Amniotic epithelial cell (primary cell): ENCODE results near the gene COL5A2.

Experiments used
- DNase-seq: peaks from one replicate; pipeline ENCODE4 v3.0.0-alpha.2; 2010; ENCODE audit warnings: low read depth

COL5A2 gene

DNA sequence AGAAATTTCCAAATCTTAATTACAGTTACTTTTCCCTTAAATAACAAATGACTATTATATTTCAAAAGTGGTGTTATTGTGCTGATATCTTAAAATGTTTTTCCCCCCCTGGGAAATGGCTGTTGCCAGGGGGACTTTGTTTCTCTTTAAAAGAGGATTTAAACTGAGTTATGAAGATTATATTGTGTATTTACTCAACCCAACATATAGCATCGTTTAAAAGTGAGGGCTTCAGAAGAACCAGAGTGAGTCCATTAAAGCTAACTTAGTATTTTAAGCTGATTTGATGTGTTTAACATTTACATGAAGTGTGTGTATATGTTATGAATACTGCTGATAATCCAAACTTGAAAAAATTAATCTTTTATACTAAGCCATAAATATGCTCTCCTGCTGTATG lies 81.6 kb downstream of the COL5A2 start:
- no peak for DNase-seq

- DNase-seq, result peak; percentile 98
Measured at GRCh38 chr2:189096769-189097447, 82.7 kb downstream of the COL5A2 start.

DNA sequence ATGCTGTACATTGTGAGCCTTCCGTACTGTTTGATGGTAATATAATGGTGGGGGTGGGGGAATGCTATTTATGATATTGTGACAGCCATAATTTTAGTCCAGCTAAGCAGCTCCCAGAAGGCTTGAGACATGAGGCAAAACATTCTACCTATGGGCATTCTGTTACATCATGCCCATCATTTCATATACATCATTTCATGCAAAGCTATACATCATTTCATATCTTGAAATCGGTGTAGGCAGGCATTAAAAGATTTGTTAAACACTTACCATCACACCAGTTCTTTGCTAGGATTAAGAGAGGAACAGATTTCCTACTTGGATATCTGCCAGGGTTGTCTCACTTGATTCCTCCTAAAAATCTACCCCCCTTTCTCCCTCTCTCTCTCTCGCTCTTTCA lies 84.5 kb downstream of the COL5A2 start:
- peak; percentile 56 for DNase-seq

- DNase-seq, result peak; percentile 89
Measured at GRCh38 chr2:189092936-189093335, 86.6 kb downstream of the COL5A2 start.

DNA sequence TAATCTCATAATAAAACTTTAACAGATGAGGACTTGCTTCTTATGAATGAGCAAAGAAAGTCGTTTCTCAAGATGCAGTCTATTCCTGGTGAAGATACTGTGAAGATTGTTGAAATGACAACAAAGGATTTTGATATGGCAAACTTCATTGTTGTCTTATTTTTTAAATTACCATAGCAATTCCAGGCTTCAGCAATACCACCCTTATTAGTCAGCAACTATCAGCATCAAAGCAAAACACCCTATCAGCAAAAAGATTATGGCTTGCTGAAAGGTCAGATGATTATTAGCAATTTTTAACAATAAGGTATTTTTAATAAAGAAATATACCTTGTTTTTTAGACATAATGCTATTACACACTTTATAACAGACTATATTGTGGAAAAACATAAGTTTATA lies 88.3 kb downstream of the COL5A2 start:
- peak; percentile 72 for DNase-seq

- no peak for DNase-seq
Measured at GRCh38 chr2:189088591-189089205, 90.9 kb downstream of the COL5A2 start.

DNA sequence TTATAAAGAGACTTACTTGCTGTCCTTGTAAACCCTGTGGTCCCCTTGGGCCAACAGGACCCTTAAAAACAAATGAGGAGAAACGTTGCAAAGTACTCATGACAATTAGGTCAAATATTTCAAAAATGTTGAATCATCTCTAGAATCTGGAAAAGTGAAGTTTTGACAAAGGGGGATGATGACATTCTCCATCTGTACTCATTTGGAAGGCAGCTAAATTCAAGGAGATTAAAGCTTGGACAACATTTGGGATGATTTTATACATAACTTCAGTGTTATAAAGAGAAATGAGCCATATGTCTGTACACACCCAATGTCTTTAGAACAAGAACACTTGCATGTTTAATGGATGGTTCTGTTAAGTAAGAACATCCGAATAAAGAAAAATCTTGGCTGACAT lies 92.9 kb downstream of the COL5A2 start:
- DNase-seq, result peak; percentile 80

GRCh38 chr2:189086250-189086649 lies 93.3 kb downstream of the COL5A2 start:
- DNase-seq, result no peak

GRCh38 chr2:189083606-189084005 lies 96.0 kb downstream of the COL5A2 start:
- DNase-seq, result no peak

- DNase-seq, result no peak
Measured at GRCh38 chr2:189083106-189083505, 96.5 kb downstream of the COL5A2 start.

- peak; percentile 91 for DNase-seq
Measured at GRCh38 chr2:189082376-189082975, 97.1 kb downstream of the COL5A2 start.

GRCh38 chr2:189076572-189076971 lies 103.0 kb downstream of the COL5A2 start:
- DNase-seq, result peak; percentile 59

GRCh38 chr2:189076120-189076519 lies 103.4 kb downstream of the COL5A2 start:
- no peak for DNase-seq

DNA sequence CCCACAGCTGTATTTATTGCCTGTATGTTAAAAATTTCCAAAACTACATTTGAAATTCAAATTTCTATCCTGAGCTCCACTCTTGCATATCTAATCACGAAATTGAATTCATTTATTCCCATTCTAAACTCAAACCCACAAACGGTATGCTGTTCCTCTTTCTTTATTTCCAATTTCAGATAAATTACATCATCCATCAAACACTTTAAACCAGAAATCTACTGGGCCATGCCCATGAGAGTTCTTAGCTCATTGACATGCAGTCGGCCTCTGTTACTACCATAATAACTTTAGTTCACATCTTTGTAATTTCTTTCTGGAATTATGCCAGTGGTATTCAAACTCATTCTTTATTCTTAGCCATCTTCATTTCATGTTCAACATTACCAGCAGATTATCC lies 105.1 kb downstream of the COL5A2 start:
- no peak for DNase-seq

DNA sequence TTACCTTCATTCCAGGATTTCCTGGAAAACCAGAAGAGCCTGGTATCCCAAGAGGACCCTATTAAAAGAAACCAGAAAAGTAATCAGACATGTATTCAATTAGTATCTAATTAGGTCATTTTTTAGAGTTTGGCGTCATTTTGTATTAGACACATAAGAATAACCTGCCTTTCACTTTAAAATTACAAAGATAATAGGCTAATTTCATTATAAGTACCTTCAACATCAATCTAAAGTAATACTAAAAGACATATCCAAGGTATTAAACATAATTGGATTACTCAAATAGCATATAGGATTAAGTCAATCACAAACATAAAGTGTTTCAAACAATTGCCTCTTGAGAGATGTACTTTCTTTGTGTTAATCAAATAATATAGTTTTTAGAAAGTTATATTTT lies 107.5 kb downstream of the COL5A2 start:
- no peak for DNase-seq

DNA sequence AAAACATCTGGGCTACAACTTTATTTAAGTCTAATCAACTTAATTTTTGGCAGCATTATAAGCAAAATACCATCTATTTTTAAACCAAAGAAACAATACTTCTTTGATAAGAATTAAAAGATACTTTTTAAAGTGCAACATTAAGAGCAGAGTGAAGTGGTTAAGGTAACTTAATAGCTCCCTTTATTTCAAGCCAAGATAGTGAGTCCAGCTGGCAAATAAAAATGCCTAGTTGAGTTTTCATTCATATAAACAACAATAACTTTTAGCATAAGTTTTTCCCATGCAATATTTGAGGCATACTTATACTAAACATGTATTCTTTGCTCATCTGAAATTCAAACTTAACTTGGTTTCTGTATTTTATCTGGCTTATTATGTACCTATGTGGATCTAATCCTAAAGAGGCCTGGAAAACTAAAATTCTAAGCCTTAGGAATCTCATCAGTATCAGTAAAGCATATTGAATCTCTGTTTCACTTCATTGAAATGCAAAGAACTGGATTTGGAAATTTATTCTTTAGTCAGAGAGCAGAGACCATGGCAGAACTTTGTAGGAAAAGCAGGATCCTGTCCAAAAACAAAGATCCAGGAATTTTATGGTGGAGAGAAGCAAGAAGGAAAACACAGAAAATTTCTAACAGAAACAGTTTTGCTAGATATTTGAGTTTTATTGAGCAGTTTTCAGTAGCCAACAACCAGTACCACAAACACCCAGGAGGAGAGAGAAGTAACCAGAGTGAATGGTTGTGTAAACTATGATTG lies 109.5 kb downstream of the COL5A2 start:
- no peak for DNase-seq

GRCh38 chr2:189066037-189066436 lies 113.5 kb downstream of the COL5A2 start:
- DNase-seq, result no peak

GRCh38 chr2:189060096-189060642 lies 119.4 kb downstream of the COL5A2 start:
- no peak for DNase-seq

DNA sequence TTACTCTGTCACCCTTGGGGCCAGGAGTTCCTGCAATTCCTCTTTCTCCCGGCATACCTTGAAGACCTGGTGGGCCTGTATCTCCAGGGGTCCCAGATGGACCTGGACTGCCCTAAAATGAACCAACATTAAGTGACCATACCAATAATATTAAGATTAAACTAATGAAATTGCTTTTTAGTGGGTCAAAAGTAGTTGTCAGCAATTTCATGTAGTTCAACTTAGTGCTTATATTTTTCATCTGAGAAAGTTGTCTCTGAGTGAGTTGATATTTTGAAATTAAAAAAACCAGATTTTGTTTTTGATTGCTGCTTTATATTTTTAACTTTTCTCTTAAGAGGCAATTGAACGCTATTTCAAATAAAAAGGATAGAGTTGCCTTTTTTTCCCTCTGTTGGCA lies 122.2 kb downstream of the COL5A2 start:
- DNase-seq, result no peak

DNA sequence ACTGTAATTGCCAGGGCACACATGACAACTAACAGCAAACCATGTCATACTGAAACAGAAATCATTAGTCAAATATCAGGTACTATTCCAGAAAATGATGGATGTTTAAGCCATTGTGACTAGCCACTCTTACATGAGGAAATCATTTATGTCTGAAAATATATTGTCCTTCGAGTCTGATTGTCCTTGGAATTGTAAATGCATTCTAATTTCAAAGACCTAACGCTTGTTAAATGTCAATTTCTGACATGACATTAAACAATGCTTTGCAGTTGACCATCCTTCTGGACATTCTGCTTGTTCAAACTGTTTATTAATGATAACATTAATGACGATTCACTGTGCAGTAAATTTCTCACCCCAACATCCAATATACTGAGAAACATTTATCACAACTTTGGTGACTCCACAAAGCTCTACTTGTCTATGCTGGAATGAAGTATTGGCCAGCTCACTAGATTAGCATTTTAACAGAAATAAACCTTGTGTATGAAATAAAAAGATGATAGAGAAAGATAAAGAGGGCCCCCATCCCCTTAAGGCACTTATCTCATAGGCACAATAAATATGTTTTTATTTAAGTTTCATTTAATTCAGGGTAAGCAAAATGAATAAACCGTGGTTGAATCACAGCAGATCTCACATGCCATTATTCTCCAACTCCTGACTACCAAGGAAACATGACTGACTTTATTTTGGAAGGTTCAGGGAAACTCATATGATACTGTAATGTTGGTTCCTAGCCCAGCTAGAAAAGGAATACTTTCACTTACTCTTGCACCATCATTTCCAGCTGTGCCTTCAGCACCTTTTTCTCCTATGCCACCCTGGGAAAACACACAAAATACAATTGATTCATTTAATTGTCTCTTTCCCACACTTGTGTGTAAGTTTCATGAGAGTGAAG lies 123.1 kb downstream of the COL5A2 start:
- DNase-seq, result no peak

DNA sequence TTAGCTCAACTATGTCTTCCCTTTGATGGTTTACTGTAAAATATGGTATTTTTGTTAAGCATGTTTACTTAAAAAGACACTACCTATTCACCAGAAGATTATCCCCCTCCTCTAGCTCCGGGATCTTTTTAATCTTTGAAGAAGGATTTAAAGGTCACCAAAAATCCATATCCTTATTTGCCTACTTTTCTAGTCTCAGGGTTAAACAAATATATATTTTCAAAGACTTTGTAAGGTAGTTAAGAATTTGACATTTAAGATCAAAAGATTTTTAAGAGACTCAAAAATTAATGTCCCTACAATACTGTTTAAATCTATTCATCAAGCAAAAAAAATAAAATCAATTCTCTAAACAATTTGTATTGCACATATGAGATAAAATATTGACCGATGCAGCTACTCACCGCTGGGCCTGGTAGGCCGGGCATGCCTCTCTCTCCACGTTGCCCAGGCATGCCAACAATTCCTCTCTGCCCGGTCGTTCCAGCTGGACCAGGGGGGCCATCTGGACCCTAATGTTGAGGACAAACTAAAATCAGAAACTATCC lies 129.3 kb downstream of the COL5A2 start:
- no peak for DNase-seq
